Raji (cell line): ENCODE measurements around the gene SRSF11.

ENCODE experiments used
- POLR2A ChIP-seq: IDR thresholded peaks from 2 replicates; pipeline ENCODE4 v1.6.1; 2011; ENCODE audit warnings: low read depth, low read length, control low read depth; ENCODE audit not compliant: insufficient read depth

Gene SRSF11

GRCh38 chr1:70286453-70286852, 65.3 kb downstream of the SRSF11 start:
- TF ChIP-seq POLR2A, result no peak

GRCh38 chr1:70288166-70288565, 67.0 kb downstream of the SRSF11 start:
- TF ChIP-seq POLR2A, result no peak

GRCh38 chr1:70290218-70290617, 69.0 kb downstream of the SRSF11 start:
- TF ChIP-seq POLR2A, result no peak

- TF ChIP-seq POLR2A, result no peak
Observed at GRCh38 chr1:70293186-70293843, 72.1 kb downstream of the SRSF11 start.

DNA sequence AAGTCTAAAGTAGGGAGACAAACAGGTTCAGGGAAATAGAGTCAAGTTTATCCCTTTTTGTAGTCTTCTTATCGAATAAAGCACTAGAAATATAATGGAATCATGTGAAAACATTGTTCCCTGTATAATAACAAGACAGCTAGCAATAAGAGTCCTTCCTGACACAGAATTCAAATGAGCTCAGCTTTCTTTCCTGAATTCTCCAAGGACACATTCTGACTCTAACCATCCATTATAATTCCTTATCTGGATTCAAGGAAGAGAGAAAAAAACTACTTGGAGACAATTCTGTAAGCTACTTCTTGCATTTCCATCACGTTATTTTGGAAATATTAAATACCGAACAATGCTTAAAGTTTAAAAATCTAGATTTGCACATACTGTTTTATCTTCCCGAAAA, 74.6 kb downstream of the SRSF11 start:
- no peak for TF ChIP-seq POLR2A

DNA sequence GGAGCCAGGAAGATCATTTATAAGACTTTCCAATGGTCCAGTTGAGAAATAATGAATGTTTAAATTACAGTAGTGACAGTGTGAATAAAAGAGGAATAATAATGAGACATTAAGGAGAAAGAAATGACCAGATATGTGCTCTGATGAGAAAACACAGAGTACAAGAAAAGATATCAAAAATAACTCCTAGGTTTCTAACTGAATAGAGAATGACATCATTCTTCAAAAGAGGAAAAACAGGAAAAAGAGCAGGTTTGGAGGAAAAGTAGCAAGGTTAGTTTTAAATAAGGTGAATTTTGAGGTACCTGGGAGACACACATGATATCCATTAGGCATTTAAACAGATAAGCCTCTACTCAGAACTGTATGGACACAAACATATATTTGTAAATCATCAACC, 78.3 kb downstream of the SRSF11 start:
- TF ChIP-seq POLR2A, result no peak
